Tibial nerve (tissue), 4 donors: ENCODE results near the gene DMRTA2.

Experiments used
- EP300 ChIP-seq, 2 donors: sonication (generic); formaldehyde crosslinking; IDR thresholded peaks; one replicate each; pipeline ENCODE4 v1.6.1; 2017; ENCODE audit warnings: antibody characterized with exemption in 2 of 2, mild to moderate bottlenecking in 1 of 2
- POLR2A ChIP-seq, 2 donors: fragments of 450-650 bp; IDR thresholded peaks; one replicate each; pipeline ENCODE4 v1.6.1; 2017; ENCODE audit warnings: antibody characterized with exemption in 2 of 2, mild to moderate bottlenecking in 2 of 2, moderate library complexity in 2 of 2
- TF ChIP-seq, protein P1 (sequence below), 5 experiments: fragments of 200-600 bp in 3 of 5; fragments of 450-650 bp in 2 of 5; sonication (generic) in 3 of 5; IDR thresholded peaks; one replicate each; pipeline ENCODE4 v1.5.1; 2016 to 2019; ENCODE audit warnings: antibody characterized with exemption in 5 of 5, mild to moderate bottlenecking in 3 of 5, moderate library complexity in 2 of 5

DNA sequence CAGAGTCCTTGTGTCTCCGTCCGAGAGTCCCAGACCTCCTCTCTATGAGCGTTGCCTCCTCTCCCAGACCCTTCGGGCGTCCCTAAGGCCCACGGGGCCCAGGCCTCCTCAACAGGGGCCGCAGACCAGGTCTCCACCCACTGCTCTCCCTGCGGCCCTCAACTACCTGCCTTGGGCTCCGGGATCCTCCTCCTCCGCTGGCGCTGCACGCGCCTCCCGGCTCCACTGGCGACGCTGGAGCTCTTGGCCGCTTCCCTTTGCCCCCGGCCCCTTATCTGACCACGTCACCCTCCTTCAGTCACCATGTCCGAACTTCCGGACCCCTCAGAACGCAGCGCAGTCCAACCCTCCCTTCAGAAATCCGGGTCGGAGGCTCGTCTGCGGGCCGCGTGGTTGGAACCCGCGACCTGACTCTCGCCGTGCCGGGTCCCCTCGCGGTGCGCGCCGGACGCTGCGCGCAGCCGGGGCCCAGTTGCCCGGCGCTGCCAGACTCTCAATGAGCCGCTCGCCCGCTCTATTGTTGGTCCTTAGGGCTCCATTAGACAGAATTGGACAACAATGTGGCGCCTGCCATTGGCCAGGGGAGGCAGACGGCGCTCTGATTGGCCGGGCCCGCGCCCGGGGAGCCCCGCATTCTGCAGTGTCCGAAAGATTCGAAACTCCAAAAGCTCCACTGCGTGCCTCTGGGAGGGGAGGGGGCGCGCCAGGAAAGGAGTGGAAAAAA is at the start of gene DMRTA2:
- TF ChIP-seq, protein P1, sequence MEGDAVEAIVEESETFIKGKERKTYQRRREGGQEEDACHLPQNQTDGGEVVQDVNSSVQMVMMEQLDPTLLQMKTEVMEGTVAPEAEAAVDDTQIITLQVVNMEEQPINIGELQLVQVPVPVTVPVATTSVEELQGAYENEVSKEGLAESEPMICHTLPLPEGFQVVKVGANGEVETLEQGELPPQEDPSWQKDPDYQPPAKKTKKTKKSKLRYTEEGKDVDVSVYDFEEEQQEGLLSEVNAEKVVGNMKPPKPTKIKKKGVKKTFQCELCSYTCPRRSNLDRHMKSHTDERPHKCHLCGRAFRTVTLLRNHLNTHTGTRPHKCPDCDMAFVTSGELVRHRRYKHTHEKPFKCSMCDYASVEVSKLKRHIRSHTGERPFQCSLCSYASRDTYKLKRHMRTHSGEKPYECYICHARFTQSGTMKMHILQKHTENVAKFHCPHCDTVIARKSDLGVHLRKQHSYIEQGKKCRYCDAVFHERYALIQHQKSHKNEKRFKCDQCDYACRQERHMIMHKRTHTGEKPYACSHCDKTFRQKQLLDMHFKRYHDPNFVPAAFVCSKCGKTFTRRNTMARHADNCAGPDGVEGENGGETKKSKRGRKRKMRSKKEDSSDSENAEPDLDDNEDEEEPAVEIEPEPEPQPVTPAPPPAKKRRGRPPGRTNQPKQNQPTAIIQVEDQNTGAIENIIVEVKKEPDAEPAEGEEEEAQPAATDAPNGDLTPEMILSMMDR (IDR thresholded peaks at IDR 0.05) = no peak
- no peak for TF ChIP-seq POLR2A (IDR thresholded peaks at IDR 0.05)
- no peak for TF ChIP-seq EP300 (IDR thresholded peaks at IDR 0.05)
